Kidney epithelial cell (primary cell): ENCODE measurements around the gene SLC5A10. TPM values are rescaled to one million over a fixed set of nuclear protein-coding genes. Genes with fewer than 3 reads are reported as not detected.
"Not testable (repeated sequence)": the region's sequence is repeated elsewhere in the genome, so short reads cannot be mapped to it uniquely, and the experiment has no call there.

ENCODE experiments used
- DNase-seq: peaks from one replicate; pipeline ENCODE4 v3.0.0-alpha.2; 2010; ENCODE audit warnings: low read depth
- H3K27me3 ChIP-seq: 2 replicates; pipeline ENCODE4 v1.6.0; 2011; ENCODE audit warnings: low read length; ENCODE audit not compliant: control insufficient read depth, insufficient read depth
- H3K36me3 ChIP-seq: 2 replicates; pipeline ENCODE4 v1.5.1; 2011; ENCODE audit warnings: low read length; ENCODE audit not compliant: control insufficient read depth, insufficient read depth
- H3K4me3 ChIP-seq: 2 replicates; pipeline ENCODE4 v1.5.1; 2011; ENCODE audit warnings: low read depth, mild to moderate bottlenecking, control low read depth, low read length
- CTCF ChIP-seq: IDR thresholded peaks from 2 replicates; pipeline ENCODE4 v1.5.1; 2011; ENCODE audit warnings: mild to moderate bottlenecking, moderate library complexity, low read length, control low read depth, inconsistent platforms; ENCODE audit not compliant: insufficient read depth, poor library complexity, severe bottlenecking
- total RNA-seq: library from RNA; depleted of rRNA; stranded (reverse); fragments of >200 nt; gene quantifications from 2 replicates; pipeline ENCODE4 v1.2.3, GENCODE V29; 2015

The SLC5A10 gene
- total RNA-seq, 1 donor from 2014 or later = not detected

- Histone ChIP-seq H3K36me3 (no peaks in the 10 kb centered on the region), H3K4me3 (no peak overlapping the region), H3K27me3 (peaks cover 10% of the 10 kb centered on the region)
- no peak for DNase-seq
- TF ChIP-seq CTCF = no peak
Measured at GRCh38 chr17:19021622-19022083, 69.7 kb downstream of the SLC5A10 start.

DNA sequence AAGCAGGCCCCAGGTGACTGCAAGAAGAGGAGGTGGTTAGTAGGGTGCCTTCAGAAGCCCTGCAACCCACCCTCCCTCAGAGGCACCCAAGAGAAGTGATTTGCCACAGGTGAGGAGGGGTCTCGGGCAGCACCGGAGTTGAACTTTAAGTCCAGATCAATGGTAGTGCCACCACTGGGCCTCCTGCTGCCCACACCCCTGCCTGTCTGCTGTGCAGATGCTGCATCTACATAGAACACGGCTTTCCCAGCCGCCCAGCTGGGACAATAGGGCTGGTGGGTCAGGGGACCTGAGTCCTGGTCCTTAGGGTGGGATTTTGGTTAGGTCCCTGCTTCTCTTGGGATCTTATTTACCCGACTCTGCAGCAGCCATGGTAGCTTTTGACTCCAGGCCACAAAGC is 70.2 kb downstream of the SLC5A10 start:
- Histone ChIP-seq H3K36me3 (no peaks in the 10 kb centered on the region), H3K4me3 (no peak overlapping the region), H3K27me3 (peaks cover 9% of the 10 kb centered on the region)
- no peak for TF ChIP-seq CTCF
- no peak for DNase-seq

GRCh38 chr17:19022747-19023146 is 70.8 kb downstream of the SLC5A10 start:
- DNase-seq = no peak
- Histone ChIP-seq H3K27me3 (peaks cover 9% of the 10 kb centered on the region), H3K4me3 (no peak overlapping the region), H3K36me3 (no peaks in the 10 kb centered on the region)
- TF ChIP-seq CTCF = no peak

DNA sequence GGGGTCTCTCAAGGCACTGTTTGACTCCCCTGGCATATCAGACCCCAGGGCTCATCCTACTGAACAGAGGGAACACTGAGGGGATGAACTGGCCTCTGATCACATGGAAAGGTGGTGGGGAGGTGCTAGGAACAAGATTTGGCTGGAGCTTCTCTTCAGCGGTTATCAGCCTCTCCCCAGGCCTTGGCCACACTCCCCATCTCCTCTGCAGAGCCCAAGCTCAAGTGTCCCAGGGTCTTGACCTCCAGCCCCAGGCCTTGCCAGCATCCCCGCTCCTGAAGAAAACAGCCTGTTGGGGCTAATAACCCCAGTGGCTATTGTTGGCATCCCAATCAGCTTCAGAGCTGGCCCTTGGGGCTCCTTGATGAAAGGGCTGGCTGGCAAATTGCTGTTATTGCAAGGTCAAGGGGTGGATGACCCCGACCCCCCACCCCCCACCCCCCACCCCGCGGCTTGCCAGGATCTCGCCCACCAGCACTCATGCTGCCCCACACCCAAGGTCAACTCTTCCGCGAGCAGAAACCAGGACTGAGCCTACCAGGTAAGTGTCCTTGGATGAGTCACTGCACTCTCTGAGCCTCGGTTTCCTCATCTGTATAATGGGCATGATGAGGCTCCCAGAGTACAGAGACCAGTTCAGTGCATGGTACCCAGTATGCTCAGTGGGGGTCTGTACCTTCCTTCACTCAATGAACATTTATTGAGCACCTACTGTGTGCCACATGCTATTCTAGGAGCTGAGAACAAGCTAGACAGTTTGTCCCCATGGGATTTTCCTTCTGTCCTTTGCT is 71.4 kb downstream of the SLC5A10 start:
- no peak for TF ChIP-seq CTCF
- H3K36me3 ChIP-seq = no peaks in the 10 kb centered on the region
- H3K27me3 ChIP-seq = peaks cover 6% of the 10 kb centered on the region
- no peak overlapping the region for H3K4me3 ChIP-seq
- no peak for DNase-seq

GRCh38 chr17:19024101-19025078 is 72.4 kb downstream of the SLC5A10 start:
- DNase-seq = no peak
- peaks cover 1% of the 10 kb centered on the region for H3K27me3 ChIP-seq
- no peak for TF ChIP-seq CTCF
- H3K36me3 ChIP-seq = no peaks in the 10 kb centered on the region
- H3K4me3 ChIP-seq = no peak overlapping the region

DNA sequence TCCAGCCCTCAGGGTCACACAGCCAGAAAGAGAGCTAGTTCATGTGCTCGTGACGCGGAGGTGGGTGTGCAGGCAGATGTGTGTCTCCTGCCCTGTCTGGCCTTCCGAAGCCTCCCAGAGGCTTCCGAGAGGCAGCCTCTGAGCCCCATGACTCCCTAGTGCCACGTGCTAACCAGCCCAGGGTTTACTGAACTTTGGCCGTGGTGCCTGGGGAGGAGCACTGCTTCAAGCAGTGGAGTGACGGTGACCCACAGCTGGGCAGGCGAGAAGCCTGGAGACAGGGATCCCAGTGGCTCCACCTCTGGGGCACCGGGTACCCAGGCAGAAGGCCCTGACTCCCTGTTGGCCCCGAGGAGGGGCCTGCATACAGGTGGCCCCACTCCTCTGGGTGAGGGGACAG is 76.7 kb downstream of the SLC5A10 start:
- not testable (repeated sequence) for H3K36me3 ChIP-seq, DNase-seq, H3K27me3 ChIP-seq, H3K4me3 ChIP-seq

DNA sequence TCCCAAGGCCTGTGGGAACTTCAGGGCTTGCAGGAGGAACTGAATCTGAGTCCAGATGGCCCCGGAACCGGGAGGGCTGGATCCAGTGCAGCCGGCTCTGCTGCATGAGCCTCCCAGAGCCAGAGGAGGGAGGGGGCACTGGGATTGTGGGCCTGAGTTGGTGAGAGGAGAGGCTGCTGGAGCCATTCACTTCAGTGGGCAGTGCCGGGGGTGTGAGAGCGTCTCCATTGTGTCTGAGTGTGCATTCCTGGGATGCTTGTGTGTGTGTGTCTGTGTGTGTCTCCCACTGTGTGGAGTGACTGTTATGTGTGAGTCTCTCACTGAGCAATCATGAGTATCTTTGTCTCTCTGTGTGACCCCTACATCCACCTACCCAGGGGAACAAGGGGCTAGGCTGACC is 77.8 kb downstream of the SLC5A10 start:
- DNase-seq, H3K36me3 ChIP-seq, H3K4me3 ChIP-seq, H3K27me3 ChIP-seq: not testable (repeated sequence)

DNA sequence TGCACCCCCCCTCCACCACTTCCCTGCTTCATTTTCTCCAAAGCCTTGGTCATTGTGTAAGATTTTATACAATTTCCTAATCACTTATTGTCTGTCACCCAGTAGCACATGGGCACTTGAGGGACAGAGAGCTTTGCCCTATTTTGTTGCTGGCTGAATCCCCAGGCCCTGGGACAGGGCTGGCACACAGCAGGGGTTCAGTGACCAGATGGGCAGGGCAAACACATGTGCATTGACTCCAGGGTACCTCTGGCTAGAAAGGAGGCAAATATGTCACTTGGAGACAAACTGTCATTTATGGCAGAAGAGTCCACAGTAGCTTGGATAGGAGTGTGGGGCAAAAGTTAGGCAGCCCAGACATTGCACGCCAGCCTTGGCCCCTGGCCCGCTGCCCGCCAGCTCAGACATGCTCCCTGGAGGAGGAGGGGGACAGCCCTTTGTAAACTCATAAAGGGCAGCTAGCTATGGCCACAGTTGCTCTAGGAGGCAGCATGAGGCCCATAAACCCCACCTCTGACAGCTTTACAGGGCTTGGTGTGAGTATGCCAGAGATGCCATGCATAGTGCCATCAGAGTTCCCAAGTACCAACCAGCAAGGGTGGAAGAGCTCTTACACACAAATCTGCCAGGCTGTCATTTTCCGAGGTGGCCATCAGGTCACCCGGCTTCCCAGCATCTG is 78.9 kb downstream of the SLC5A10 start:
- not testable (repeated sequence) for H3K36me3 ChIP-seq, DNase-seq, H3K4me3 ChIP-seq

More for the DNA sequence above, 78.9 kb downstream of the SLC5A10 start:
- H3K27me3 ChIP-seq = not testable (repeated sequence)
